A549 (cell line): Measurements from ENCODE around the gene PCDHGC5. TPM values are rescaled to one million over a fixed set of nuclear protein-coding genes. Genes with fewer than 3 reads are reported as not detected.

Source experiments
- ATAC-seq, 2 experiments: fragments of 200-7000 bp in 1 of 2; fragments of >200 bp in 1 of 2; cut with Nextera tagmentation in 1 of 2; cut with Tn5 transposase in 1 of 2; 3 replicates each; pipeline versions ENCODE4 v1.8.0 to v1.9.1; 2018 to 2020; ENCODE audit warnings: mild to moderate bottlenecking in 1 of 2, moderate library complexity in 1 of 2
- CTCF ChIA-PET: fragments of 300-600 bp; sonication (Branson Sonifier 250); formaldehyde crosslinking; extraction: SDS; loops from one replicate; lab custom pipeline; 2021; ENCODE audit warnings: antibody characterized with exemption, inconsistent platforms; lab: Yijun Ruan, JAX
- POLR2A ChIA-PET: fragments of 350-600 bp; formaldehyde crosslinking; extraction: SDS; loops from one replicate; lab custom pipeline; 2021; ENCODE audit warnings: antibody characterized with exemption, inconsistent platforms; lab: Yijun Ruan, JAX
- DNase-seq, 2 experiments: peaks; one replicate each; pipeline versions ENCODE4 v3.0.0 to v3.0.0-alpha.2; 2011 to 2016; ENCODE audit warnings: low read depth in 1 of 2, low spot score in 1 of 2
- FAIRE-seq: peaks from 2 replicates; lab custom pipeline; 2011; peaks lifted over from hg19 to GRCh38; lab: Jason Lieb, UNC
- H3K27ac ChIP-seq, 2 experiments: fragments of >200 bp; sonication (Bioruptor Twin); formaldehyde crosslinking; 3 replicates each; pipeline ENCODE4 v1.5.1; 2016 to 2017
- H3K4me1 ChIP-seq: fragments of >200 bp; sonication (Bioruptor Twin); formaldehyde crosslinking; 3 replicates; pipeline ENCODE4 v1.6.1; 2016
- H3K4me2 ChIP-seq: fragments of >200 bp; sonication (Bioruptor Twin); formaldehyde crosslinking; 3 replicates; pipeline ENCODE4 v1.6.1; 2016
- H3K4me3 ChIP-seq: fragments of >200 bp; sonication (Bioruptor Twin); formaldehyde crosslinking; 3 replicates; pipeline ENCODE4 v1.5.1; 2016
- H3K9me3 ChIP-seq: fragments of >200 bp; sonication (Bioruptor Twin); formaldehyde crosslinking; 3 replicates; pipeline ENCODE4 v1.6.1; 2016
- ATOH8 ChIP-seq: fragments of 250-450 bp; sonication (Bioruptor Pico); IDR thresholded peaks from 2 replicates; pipeline ENCODE4 v1.5.0; 2020; ENCODE audit warnings: low read depth, mild to moderate bottlenecking, moderate library complexity
- CBX2 ChIP-seq: fragments of 200-600 bp; sonication (generic); IDR thresholded peaks from 2 replicates; pipeline ENCODE4 v1.6.1; 2016; ENCODE audit warnings: low read depth, mild to moderate bottlenecking, borderline replicate concordance
- EHMT2 ChIP-seq: fragments of 200-600 bp; sonication (generic); IDR thresholded peaks from 2 replicates; pipeline ENCODE4 v1.6.1; 2016; ENCODE audit warnings: antibody characterized with exemption, low read depth, mild to moderate bottlenecking, moderate library complexity
- EP300 ChIP-seq, 2 experiments: fragments of >200 bp; sonication (Bioruptor Twin); formaldehyde crosslinking; IDR thresholded peaks; 2 replicates in 1 of 2; 3 replicates in 1 of 2; pipeline ENCODE4 v1.6.1; 2016 to 2017
- FOSL2 ChIP-seq, 2 experiments: fragments of 450-650 bp in 1 of 2; fragments of >200 bp in 1 of 2; sonication (Bioruptor Twin) in 1 of 2; formaldehyde crosslinking; IDR thresholded peaks; 2 replicates each; pipeline versions ENCODE4 v1.5.0 to v1.6.1; 2016 to 2020; ENCODE audit warnings: mild to moderate bottlenecking in 1 of 2, moderate library complexity in 1 of 2
- HOXB5 ChIP-seq: fragments of 250-450 bp; sonication (Bioruptor Pico); IDR thresholded peaks from 2 replicates; pipeline ENCODE4 v1.5.0; 2020; ENCODE audit warnings: mild to moderate bottlenecking, moderate library complexity
- JUN ChIP-seq, 2 experiments: fragments of >200 bp; sonication (Bioruptor Twin); formaldehyde crosslinking; IDR thresholded peaks; 2 replicates in 1 of 2; 3 replicates in 1 of 2; pipeline ENCODE4 v1.6.1; 2016 to 2017
- JUNB ChIP-seq: fragments of >200 bp; sonication (Bioruptor Twin); formaldehyde crosslinking; IDR thresholded peaks from 2 replicates; pipeline ENCODE4 v1.6.1; 2016
- KDM1A ChIP-seq: fragments of 200-600 bp; sonication (generic); IDR thresholded peaks from 2 replicates; pipeline ENCODE4 v1.6.1; 2016; ENCODE audit warnings: low read depth, mild to moderate bottlenecking
- MAFK ChIP-seq: fragments of 450-650 bp; IDR thresholded peaks from 2 replicates; pipeline ENCODE4 v1.6.1; 2014; ENCODE audit not compliant: partially characterized antibody
- MAZ ChIP-seq: fragments of 150-350 bp; IDR thresholded peaks from 2 replicates; pipeline ENCODE4 v1.6.1; 2014; ENCODE audit warnings: antibody characterized with exemption, low read depth, low read length, borderline replicate concordance
- MYC ChIP-seq: IDR thresholded peaks from 2 replicates; pipeline ENCODE4 v1.6.1; 2012; ENCODE audit warnings: mild to moderate bottlenecking, inconsistent platforms, low read length, improper control_type of control experiment, borderline replicate concordance
- NFE2L2 ChIP-seq: fragments of 150-350 bp; conservative IDR thresholded peaks from 2 replicates; pipeline ENCODE4 v1.6.1; 2014; ENCODE audit warnings: low read length
- PHF8 ChIP-seq: fragments of 200-600 bp; sonication (generic); IDR thresholded peaks from 2 replicates; pipeline ENCODE4 v1.6.1; 2016; ENCODE audit warnings: low read depth, mild to moderate bottlenecking, antibody characterized with exemption, moderate library complexity, borderline replicate concordance
- POLR2A ChIP-seq: IDR thresholded peaks from 2 replicates; pipeline ENCODE4 v1.6.1; 2012; ENCODE audit warnings: mild to moderate bottlenecking, low read length
- POLR2AphosphoS2 ChIP-seq: conservative IDR thresholded peaks from 2 replicates; pipeline ENCODE4 v1.6.1; 2012; ENCODE audit warnings: low read length, improper control_type of control experiment, inconsistent platforms
- RAD21 ChIP-seq, 2 experiments: fragments of >200 bp in 1 of 2; sonication (Bioruptor Twin) in 1 of 2; formaldehyde crosslinking in 1 of 2; IDR thresholded peaks in 1 of 2; conservative IDR thresholded peaks in 1 of 2; 2 replicates in 1 of 2; 3 replicates in 1 of 2; pipeline ENCODE4 v1.6.1; 2012 to 2018; ENCODE audit warnings: inconsistent platforms in 1 of 2
- RARB ChIP-seq: fragments of 250-450 bp; sonication (Bioruptor Pico); IDR thresholded peaks from 2 replicates; pipeline ENCODE4 v1.8.0; 2021; ENCODE audit warnings: mild to moderate bottlenecking, moderate library complexity
- ZC3H11A ChIP-seq: fragments of 450-650 bp; IDR thresholded peaks from 2 replicates; pipeline ENCODE4 v1.6.1; 2014; ENCODE audit warnings: antibody characterized with exemption, mild to moderate bottlenecking
- ZNF302 ChIP-seq: fragments of 250-450 bp; sonication (Bioruptor Pico); IDR thresholded peaks from 2 replicates; pipeline ENCODE4 v1.9.0; 2021; ENCODE audit warnings: inconsistent platforms, mild to moderate bottlenecking, moderate library complexity
- WGBS: methylation state at CpG from one replicate; pipeline ENCODE4 v1.1.6; 2017; ENCODE audit errors: missing lambda C conversion rate; 5-methylcytosine and 5-hydroxymethylcytosine counted together
- polyA plus RNA-seq, 4 experiments: library from polyadenylated mRNA; depleted of rRNA in 3 of 4; stranded (reverse); fragments of >200 nt; fragmentation: RNase III in 1 of 4; extraction: RNeasy Plus Mini Kit Qiagen cat#74134 plus additional on column Dnase treatment in 1 of 4; gene quantifications; 2 replicates in 3 of 4; 3 replicates in 1 of 4; pipeline ENCODE4 v1.2.3, GENCODE V29; 2011 to 2017
- TF ChIP-seq, protein P1 (sequence below): fragments of 200-600 bp; sonication (generic); IDR thresholded peaks from 2 replicates; pipeline ENCODE4 v1.6.1; 2016; ENCODE audit warnings: antibody characterized with exemption, mild to moderate bottlenecking, moderate library complexity
- TF ChIP-seq, protein P2 (sequence below): fragments of 450-650 bp; IDR thresholded peaks from 2 replicates; pipeline ENCODE4 v1.6.1; 2014; ENCODE audit warnings: antibody characterized with exemption
- TF ChIP-seq, protein P3 (sequence below): IDR thresholded peaks from 2 replicates; pipeline ENCODE4 v1.6.1; 2012; ENCODE audit warnings: low read depth, borderline replicate concordance
- TF ChIP-seq, protein P4 (sequence below): IDR thresholded peaks from 2 replicates; pipeline ENCODE4 v1.6.1; 2012

Gene PCDHGC5
- polyA plus RNA-seq, 2 of the 4 experiments (the other 2 are of a cell fraction): not detected

DNA sequence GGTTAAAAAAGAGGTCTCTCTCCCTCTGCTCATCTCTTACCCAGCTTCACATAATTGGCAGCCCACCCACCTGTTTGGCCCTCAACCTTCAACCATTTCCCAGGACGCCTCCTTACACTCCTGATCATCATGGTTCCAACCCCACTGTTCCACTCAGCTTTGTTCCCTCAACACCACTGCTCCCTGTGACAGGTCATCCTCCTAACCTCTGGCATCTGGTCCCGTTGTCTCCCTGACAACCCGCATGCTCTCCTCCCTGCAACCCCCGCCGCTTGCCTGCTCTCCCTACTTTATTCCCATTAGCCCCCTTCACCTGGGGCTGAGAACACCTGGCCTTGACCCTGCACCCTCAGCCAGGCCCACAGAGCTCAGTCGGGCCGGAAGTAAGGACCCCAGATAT, 12.9 kb downstream of the PCDHGC5 start:
- Histone ChIP-seq H3K9me3 (no peaks in the 10 kb centered on the region), H3K27ac (no peak overlapping the region), H3K4me1 (no peaks in the 10 kb centered on the region), H3K4me2 (no peak overlapping the region), H3K4me3 (no peak overlapping the region)
- no peak for FAIRE-seq
- ChIA-PET POLR2A (no interaction called here), CTCF (interaction anchor here (1.2 to 15.1 kb wide), 4 partner anchors 11 to 25 kb away, joined by 4 to 163 read pairs (median 4); partner anchors contain the start of genes PCDHGC3 and PCDHGC4)
- no peak for TF ChIP-seq ZC3H11A
- TF ChIP-seq MAZ: no peak
- TF ChIP-seq, protein P1, sequence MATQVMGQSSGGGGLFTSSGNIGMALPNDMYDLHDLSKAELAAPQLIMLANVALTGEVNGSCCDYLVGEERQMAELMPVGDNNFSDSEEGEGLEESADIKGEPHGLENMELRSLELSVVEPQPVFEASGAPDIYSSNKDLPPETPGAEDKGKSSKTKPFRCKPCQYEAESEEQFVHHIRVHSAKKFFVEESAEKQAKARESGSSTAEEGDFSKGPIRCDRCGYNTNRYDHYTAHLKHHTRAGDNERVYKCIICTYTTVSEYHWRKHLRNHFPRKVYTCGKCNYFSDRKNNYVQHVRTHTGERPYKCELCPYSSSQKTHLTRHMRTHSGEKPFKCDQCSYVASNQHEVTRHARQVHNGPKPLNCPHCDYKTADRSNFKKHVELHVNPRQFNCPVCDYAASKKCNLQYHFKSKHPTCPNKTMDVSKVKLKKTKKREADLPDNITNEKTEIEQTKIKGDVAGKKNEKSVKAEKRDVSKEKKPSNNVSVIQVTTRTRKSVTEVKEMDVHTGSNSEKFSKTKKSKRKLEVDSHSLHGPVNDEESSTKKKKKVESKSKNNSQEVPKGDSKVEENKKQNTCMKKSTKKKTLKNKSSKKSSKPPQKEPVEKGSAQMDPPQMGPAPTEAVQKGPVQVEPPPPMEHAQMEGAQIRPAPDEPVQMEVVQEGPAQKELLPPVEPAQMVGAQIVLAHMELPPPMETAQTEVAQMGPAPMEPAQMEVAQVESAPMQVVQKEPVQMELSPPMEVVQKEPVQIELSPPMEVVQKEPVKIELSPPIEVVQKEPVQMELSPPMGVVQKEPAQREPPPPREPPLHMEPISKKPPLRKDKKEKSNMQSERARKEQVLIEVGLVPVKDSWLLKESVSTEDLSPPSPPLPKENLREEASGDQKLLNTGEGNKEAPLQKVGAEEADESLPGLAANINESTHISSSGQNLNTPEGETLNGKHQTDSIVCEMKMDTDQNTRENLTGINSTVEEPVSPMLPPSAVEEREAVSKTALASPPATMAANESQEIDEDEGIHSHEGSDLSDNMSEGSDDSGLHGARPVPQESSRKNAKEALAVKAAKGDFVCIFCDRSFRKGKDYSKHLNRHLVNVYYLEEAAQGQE: no peak
- TF ChIP-seq, protein P2, sequence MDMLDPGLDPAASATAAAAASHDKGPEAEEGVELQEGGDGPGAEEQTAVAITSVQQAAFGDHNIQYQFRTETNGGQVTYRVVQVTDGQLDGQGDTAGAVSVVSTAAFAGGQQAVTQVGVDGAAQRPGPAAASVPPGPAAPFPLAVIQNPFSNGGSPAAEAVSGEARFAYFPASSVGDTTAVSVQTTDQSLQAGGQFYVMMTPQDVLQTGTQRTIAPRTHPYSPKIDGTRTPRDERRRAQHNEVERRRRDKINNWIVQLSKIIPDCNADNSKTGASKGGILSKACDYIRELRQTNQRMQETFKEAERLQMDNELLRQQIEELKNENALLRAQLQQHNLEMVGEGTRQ: no peak
- no peak for TF ChIP-seq EHMT2
- TF ChIP-seq NFE2L2: no peak
- no peak for TF ChIP-seq RARB (CRISPR knock-in tag)
- no peak for TF ChIP-seq JUNB
- no peak for TF ChIP-seq PHF8
- no peak for TF ChIP-seq EP300 (IDR thresholded peaks at IDR 0.05)
- TF ChIP-seq POLR2AphosphoS2: no peak
- TF ChIP-seq RAD21 (conservative IDR thresholded peaks at IDR 0.05 in 1 of 2, IDR thresholded peaks at IDR 0.05 in 1 of 2): no peak
- TF ChIP-seq MAFK: no peak
- TF ChIP-seq POLR2A: no peak
- no peak for TF ChIP-seq JUN (IDR thresholded peaks at IDR 0.05)
- TF ChIP-seq, protein P3, sequence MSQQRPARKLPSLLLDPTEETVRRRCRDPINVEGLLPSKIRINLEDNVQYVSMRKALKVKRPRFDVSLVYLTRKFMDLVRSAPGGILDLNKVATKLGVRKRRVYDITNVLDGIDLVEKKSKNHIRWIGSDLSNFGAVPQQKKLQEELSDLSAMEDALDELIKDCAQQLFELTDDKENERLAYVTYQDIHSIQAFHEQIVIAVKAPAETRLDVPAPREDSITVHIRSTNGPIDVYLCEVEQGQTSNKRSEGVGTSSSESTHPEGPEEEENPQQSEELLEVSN: no peak
- ATAC-seq: no peak
- no peak for DNase-seq
- WGBS: 77% methylated on average over 7 of the region's 7 CpGs

DNA sequence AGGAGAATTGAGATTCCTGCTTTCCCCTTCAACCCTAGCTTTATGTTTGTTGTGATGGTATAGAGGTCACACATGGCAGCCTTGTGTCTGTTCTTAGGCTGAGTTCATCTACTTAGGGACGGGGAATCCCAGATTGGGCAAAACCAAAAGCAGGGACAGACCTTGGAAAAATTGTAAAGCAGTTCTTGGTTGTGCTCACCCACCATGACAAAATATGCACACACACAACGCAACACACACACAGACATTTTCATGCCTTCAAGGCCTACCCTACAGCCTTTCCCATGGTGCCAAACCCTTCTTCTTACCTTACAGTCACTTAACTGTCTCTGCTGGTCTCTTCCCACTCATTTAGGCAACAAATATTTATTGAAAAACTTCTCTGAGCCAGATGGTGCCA, 14.8 kb downstream of the PCDHGC5 start:
- H3K4me3 ChIP-seq: no peak overlapping the region
- H3K4me1 ChIP-seq: no peaks in the 10 kb centered on the region
- 89% methylated on average over 2 of the region's 2 CpGs for WGBS
- ChIA-PET POLR2A (no interaction called here), CTCF (interaction anchor here (0.5 to 15.1 kb wide), 3 partner anchors 9 to 665 kb away, joined by 4 to 163 read pairs (median 7); no protein-coding TSS in a partner anchor)
- FAIRE-seq (no peak), ATAC-seq (no peak), DNase-seq (no peak)
- H3K9me3 ChIP-seq: no peaks in the 10 kb centered on the region
- no peak overlapping the region for H3K27ac ChIP-seq
- TF ChIP-seq MAZ (no peak), ZNF302 (CRISPR knock-in tag) (no peak), ATOH8 (CRISPR knock-in tag) (no peak), CBX2 (no peak), MYC (no peak), KDM1A (no peak), HOXB5 (no peak), FOSL2 (IDR thresholded peaks at IDR 0.05) (no peak), FOSL2 (CRISPR knock-in tag; IDR thresholded peaks at IDR 0.05) (no peak)
- TF ChIP-seq, protein P4, sequence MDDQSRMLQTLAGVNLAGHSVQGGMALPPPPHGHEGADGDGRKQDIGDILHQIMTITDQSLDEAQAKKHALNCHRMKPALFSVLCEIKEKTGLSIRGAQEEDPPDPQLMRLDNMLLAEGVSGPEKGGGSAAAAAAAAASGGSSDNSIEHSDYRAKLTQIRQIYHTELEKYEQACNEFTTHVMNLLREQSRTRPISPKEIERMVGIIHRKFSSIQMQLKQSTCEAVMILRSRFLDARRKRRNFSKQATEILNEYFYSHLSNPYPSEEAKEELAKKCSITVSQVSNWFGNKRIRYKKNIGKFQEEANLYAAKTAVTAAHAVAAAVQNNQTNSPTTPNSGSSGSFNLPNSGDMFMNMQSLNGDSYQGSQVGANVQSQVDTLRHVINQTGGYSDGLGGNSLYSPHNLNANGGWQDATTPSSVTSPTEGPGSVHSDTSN: no peak
- no peak overlapping the region for H3K4me2 ChIP-seq
